Caco-2 (cell line): ENCODE data around the gene PNKD. TPM values are rescaled to one million over a fixed set of nuclear protein-coding genes. Genes with fewer than 3 reads are reported as not detected.
"Not testable (repeated sequence)": the region's sequence is repeated elsewhere in the genome, so short reads cannot be mapped to it uniquely, and the experiment has no call there.

Experiments
- BruUV-seq: library from RNA; stranded (reverse); fragments of 400-500 nt; replicated peaks from 2 replicates; lab custom pipeline; 2021; lab: Mats Ljungman, UMichigan
- CTCF ChIA-PET: fragments of 300-600 bp; sonication (Branson Sonifier 250); formaldehyde crosslinking; loops from one replicate; lab custom pipeline; 2022; ENCODE audit warnings: antibody characterized with exemption; lab: Charles Lee
- POLR2A ChIA-PET: fragments of 300-600 bp; sonication (Branson Sonifier 250); formaldehyde crosslinking; loops from one replicate; lab custom pipeline; 2022; ENCODE audit warnings: antibody characterized with exemption; lab: Charles Lee
- DNase-seq, 2 experiments: peaks; one replicate each; pipeline versions ENCODE4 v3.0.0 to v3.0.0-alpha.2; 2020 to 2022
- H3K27me3 ChIP-seq: replicated peaks from 2 replicates; pipeline ENCODE4 v1.6.0; 2011; ENCODE audit warnings: low read length; ENCODE audit not compliant: control insufficient read depth, insufficient read depth
- H3K36me3 ChIP-seq: 2 replicates; pipeline ENCODE4 v1.5.1; 2011; ENCODE audit warnings: low read length; ENCODE audit not compliant: control insufficient read depth, insufficient read depth
- H3K4me1 ChIP-seq: fragments of 250-450 bp; sonication (Bioruptor Pico); 2 replicates; pipeline ENCODE4 v1.5.1; 2020; ENCODE audit warnings: mild to moderate bottlenecking
- H3K4me3 ChIP-seq: 2 replicates; pipeline ENCODE4 v1.5.1; 2011; ENCODE audit warnings: low read depth, mild to moderate bottlenecking, control low read depth, low read length
- H3K9me3 ChIP-seq: fragments of 250-450 bp; sonication (Bioruptor Pico); 2 replicates; pipeline ENCODE4 v1.5.1; 2020; ENCODE audit warnings: mild to moderate bottlenecking, moderate library complexity
- H3K27ac Mint-ChIP-seq: one replicate; pipeline ENCODE4 v1.8.0; 2022; ENCODE audit warnings: mixed read lengths; ENCODE audit not compliant: unreplicated experiment
- H3K27me3 Mint-ChIP-seq: one replicate; pipeline ENCODE4 v1.8.0; 2022; ENCODE audit warnings: mixed read lengths; ENCODE audit not compliant: insufficient read depth, unreplicated experiment
- H3K36me3 Mint-ChIP-seq: one replicate; pipeline ENCODE4 v1.8.0; 2022; ENCODE audit warnings: mild to moderate bottlenecking, mixed read lengths; ENCODE audit not compliant: insufficient read depth, unreplicated experiment
- H3K4me1 Mint-ChIP-seq: one replicate; pipeline ENCODE4 v1.8.0; 2022; ENCODE audit warnings: low read depth, mixed read lengths; ENCODE audit not compliant: unreplicated experiment
- H3K4me3 Mint-ChIP-seq: one replicate; pipeline ENCODE4 v1.8.0; 2022; ENCODE audit warnings: mild to moderate bottlenecking, moderate library complexity, mixed read lengths; ENCODE audit not compliant: unreplicated experiment
- H3K9me3 Mint-ChIP-seq: one replicate; pipeline ENCODE4 v1.8.0; 2022; ENCODE audit warnings: mixed read lengths; ENCODE audit not compliant: unreplicated experiment
- intact Hi-C: fragments of 100-400 bp; cut with micrococcal nuclease; formaldehyde crosslinking; loops from one replicate; pipeline ENCODE4 v1.10.0; 2022; ENCODE audit not compliant: unreplicated experiment
- total RNA-seq: library from RNA; stranded (reverse); gene quantifications from 2 replicates; pipeline ENCODE4 v1.2.3, GENCODE V29; 2022
- TF ChIP-seq, protein P1 (sequence below), 2 experiments: fragments of 200-600 bp in 1 of 2; IDR thresholded peaks; 1 replicate in 1 of 2; 2 replicates in 1 of 2; pipeline versions ENCODE4 v1.5.1 to v1.8.0; 2011 to 2022; ENCODE audit warnings: antibody characterized with exemption in 1 of 2, control low read depth in 1 of 2, inconsistent platforms in 1 of 2, low read depth in 1 of 2, low read length in 1 of 2, mild to moderate bottlenecking in 1 of 2, moderate library complexity in 1 of 2; ENCODE audit not compliant: insufficient read depth in 1 of 2, severe bottlenecking in 1 of 2, unreplicated experiment in 1 of 2

PNKD gene
- total RNA-seq, 1 experiment from 2014 or later: 39.2 TPM

DNA sequence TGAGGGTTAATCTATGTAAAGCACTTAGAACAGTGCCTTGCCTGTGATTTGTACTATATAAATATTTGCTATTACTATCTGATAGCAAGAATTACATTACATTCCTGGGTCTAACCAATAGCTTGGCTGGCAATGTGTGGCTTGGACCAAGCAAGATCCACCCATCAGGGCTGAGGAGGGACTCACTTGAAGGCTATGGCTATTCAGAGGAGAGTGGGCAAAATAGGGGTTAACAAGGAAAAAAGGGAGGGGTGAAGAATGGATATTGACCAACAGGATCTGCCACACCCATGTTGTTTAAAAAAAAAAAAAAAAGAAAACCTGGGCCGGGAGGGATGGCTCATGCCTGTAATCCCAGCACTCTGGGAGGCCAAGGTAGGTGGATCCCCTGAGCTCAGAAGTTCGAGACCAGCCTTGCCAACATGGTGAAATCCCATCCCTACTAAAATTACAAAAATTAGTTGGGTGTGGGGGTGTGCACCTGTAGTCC lies 42.0 kb downstream of the PNKD start:
- no TSS peak for BruUV-seq
- Histone ChIP-seq H3K4me3 (no peak overlapping the region), H3K4me1 (peaks cover 55% of the 10 kb centered on the region), H3K27me3 (no peaks in the 10 kb centered on the region), H3K36me3 (no peaks in the 10 kb centered on the region), H3K9me3 (no peaks in the 10 kb centered on the region)
- H3K27ac Mint-ChIP-seq: peak overlapping the region; percentile 87
- DNase-seq: peak; percentile 91 to 96
- POLR2A ChIA-PET: interaction anchor here (0.6 to 1.1 kb wide), 8 partner anchors 10 to 85 kb away, joined by 3 to 17 read pairs (median 4); no protein-coding TSS in a partner anchor
- H3K27me3 Mint-ChIP-seq: no peaks in the 10 kb centered on the region
- H3K4me1 Mint-ChIP-seq: peaks cover 32% of the 10 kb centered on the region
- intact Hi-C loops: loop anchor here (1.0 kb wide), 4 partner anchors 11 to 84 kb away; no protein-coding TSS in a partner anchor
- H3K9me3 Mint-ChIP-seq: peaks cover 9% of the 10 kb centered on the region
- peak overlapping the region; percentile 56 for H3K4me3 Mint-ChIP-seq
- H3K36me3 Mint-ChIP-seq: peaks cover 11% of the 10 kb centered on the region
- TF ChIP-seq, protein P1, sequence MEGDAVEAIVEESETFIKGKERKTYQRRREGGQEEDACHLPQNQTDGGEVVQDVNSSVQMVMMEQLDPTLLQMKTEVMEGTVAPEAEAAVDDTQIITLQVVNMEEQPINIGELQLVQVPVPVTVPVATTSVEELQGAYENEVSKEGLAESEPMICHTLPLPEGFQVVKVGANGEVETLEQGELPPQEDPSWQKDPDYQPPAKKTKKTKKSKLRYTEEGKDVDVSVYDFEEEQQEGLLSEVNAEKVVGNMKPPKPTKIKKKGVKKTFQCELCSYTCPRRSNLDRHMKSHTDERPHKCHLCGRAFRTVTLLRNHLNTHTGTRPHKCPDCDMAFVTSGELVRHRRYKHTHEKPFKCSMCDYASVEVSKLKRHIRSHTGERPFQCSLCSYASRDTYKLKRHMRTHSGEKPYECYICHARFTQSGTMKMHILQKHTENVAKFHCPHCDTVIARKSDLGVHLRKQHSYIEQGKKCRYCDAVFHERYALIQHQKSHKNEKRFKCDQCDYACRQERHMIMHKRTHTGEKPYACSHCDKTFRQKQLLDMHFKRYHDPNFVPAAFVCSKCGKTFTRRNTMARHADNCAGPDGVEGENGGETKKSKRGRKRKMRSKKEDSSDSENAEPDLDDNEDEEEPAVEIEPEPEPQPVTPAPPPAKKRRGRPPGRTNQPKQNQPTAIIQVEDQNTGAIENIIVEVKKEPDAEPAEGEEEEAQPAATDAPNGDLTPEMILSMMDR (IDR thresholded peaks at IDR 0.05; ENCODE audit: insufficient read depth in 1 of 2, low read depth in 1 of 2, low read length in 1 of 2, severe bottlenecking in 1 of 2, unreplicated experiment in 1 of 2): no peak
- CTCF ChIA-PET: interaction anchor here (0.6 to 2.2 kb wide), 8 partner anchors 10 to 136 kb away, joined by 3 to 15 read pairs (median 4); partner anchors contain the start of genes CATIP and TMBIM1

DNA sequence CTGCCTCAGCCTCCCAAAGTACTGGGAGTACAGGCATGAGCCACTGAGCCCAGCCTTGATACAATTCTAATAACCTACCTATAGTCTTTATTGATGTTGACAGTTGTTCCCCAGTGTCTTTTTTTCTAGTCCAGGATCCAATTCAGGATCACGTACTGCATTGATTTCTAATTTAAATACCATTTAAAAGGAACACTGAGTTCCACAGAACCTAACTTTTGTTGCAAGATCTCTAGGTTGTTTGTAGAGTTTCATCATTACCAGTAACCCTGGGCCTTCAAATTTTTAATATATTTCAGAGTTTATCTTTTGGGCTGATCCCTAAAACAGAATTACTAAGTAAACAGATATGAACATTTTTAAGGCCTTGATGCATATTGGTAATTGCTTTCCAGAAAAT lies 43.0 kb downstream of the PNKD start:
- ChIA-PET POLR2A (no interaction called here), CTCF (no interaction called here)
- no peaks in the 10 kb centered on the region for H3K27me3 Mint-ChIP-seq
- H3K4me1 Mint-ChIP-seq: peaks cover 29% of the 10 kb centered on the region
- DNase-seq: no peak
- H3K9me3 ChIP-seq: no peaks in the 10 kb centered on the region
- H3K9me3 Mint-ChIP-seq: peaks cover 9% of the 10 kb centered on the region
- H3K36me3 Mint-ChIP-seq: peaks cover 11% of the 10 kb centered on the region
- H3K4me3 ChIP-seq: no peak overlapping the region
- H3K27me3 ChIP-seq: no peaks in the 10 kb centered on the region
- H3K4me3 Mint-ChIP-seq: no peak overlapping the region
- H3K36me3 ChIP-seq: no peaks in the 10 kb centered on the region
- H3K4me1 ChIP-seq: peaks cover 54% of the 10 kb centered on the region
- TF ChIP-seq, protein P1 (IDR thresholded peaks at IDR 0.05; ENCODE audit: insufficient read depth in 1 of 2, low read depth in 1 of 2, low read length in 1 of 2, severe bottlenecking in 1 of 2, unreplicated experiment in 1 of 2): no peak
- no peak overlapping the region for H3K27ac Mint-ChIP-seq
- intact Hi-C loops: no loop called here
- BruUV-seq: no TSS peak

DNA sequence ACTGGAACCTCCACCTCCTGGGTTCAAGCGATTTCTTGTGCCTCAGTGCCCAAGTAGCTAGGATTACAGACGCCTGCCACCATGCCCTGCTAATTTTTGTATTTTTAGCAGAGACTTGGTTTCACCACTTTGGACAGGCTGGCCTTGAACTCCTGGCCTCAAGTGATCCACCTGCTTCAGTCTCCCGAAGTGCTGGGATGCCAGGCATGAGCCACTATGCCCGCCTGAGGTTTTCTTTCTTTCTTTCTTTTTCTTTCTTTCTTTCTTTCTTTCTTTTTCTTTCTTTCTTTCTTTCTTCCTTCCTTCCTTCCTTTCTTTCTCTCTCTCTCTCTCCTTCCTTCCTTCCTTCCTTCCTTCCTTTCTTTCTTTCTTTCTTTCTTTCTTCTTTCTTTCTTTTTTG lies 44.4 kb downstream of the PNKD start:
- H3K36me3 ChIP-seq, H3K4me3 ChIP-seq, DNase-seq, H3K27me3 ChIP-seq, H3K27me3 Mint-ChIP-seq, intact Hi-C loops, H3K4me3 Mint-ChIP-seq, BruUV-seq, H3K27ac Mint-ChIP-seq, CTCF ChIA-PET, H3K9me3 Mint-ChIP-seq, H3K9me3 ChIP-seq, POLR2A ChIA-PET: not testable (repeated sequence)
- Mint-ChIP-seq H3K4me1 (peaks cover 22% of the 10 kb centered on the region), H3K36me3 (peaks cover 11% of the 10 kb centered on the region)
- H3K4me1 ChIP-seq: peaks cover 54% of the 10 kb centered on the region
